HG03520 (cell line): ENCODE measurements around the gene FKBP1B.
"Not testable (repeated sequence)": the region's sequence is repeated elsewhere in the genome, so short reads cannot be mapped to it uniquely, and the experiment has no call there.

Experiments
- ATAC-seq: cut with Tn5 transposase; IDR thresholded peaks from one replicate; pipeline ENCODE4 v1.9.1; 2021; ENCODE audit warnings: mild to moderate bottlenecking, moderate library complexity; ENCODE audit not compliant: unreplicated experiment

Gene FKBP1B

DNA sequence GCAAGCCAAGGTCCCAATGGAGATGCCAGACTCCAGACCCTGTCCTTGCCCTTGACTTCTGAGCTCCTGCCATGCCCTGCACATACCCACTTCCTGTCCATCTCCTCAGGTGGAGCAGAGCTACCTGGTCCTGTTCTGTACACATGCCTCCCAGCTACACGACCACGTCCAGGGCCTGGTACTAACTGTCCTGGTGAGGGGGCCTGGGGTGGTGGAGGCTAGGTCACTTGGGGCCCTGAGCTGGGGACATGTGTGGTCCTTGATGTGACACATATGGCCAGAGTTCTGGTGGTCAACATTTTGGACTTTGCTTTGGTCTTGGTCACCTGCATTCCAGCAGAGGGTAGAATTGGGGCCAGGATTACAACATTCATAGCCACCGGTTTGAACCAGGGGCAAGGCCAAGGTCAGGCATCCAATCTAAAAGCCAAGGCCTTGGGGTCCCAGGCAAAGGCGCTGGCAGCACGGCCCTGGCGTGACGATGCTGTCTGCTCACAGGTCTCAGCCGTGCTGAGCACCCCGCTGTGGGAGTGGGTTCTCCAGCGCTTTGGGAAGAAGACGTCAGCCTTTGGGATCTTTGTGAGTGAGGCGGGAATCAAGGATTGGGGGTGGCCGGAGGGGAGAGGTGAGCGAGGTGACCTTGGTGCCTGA lies 27.1 kb upstream of the FKBP1B start:
- ATAC-seq, result no peak

DNA sequence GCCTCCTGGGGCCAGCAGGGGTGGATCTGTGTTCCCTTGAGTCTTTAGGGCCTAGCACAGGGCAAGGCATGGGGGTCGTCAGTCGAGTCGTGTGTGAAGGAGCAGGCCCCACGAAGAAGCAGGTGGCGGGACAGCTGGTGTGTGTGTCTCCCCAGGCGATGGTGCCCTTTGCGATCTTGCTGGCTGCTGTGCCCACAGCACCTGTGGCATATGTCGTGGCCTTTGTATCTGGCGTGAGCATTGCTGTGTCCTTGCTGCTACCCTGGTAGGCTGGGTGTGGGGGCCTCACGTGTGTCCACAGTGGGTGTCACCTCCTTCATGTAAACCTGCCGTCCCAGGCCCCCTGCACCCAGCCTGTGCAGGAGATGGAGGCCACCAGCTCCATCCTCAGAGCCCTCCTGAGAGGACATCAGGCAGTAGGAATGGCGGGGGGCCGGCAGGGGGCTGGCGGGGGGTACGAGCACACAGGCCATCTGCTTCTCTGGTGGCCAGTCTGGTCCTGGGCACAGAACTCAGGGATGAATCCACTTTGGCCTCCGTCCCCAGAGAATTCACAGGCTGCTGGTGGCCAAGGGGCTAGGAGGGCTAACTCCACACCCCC lies 26.5 kb upstream of the FKBP1B start:
- ATAC-seq, result no peak

DNA sequence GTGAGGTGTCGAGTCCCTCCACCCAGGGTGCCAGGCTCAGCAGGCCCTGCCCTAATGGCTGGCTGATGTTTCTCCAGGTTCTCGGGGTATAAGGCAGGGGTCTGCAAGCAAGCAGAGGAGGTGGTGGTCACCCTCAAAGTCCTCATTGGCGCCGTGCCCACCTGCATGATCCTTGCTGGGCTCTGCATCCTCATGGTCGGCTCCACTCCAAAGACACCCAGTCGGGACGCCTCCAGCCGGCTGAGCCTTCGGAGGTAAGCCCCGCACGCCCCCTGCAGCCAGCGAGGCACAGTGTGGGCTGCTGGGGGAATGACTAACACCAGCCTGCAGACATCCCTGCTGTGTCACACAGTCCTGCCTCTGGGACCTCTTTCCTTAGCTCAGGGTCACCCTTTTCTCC lies 25.5 kb upstream of the FKBP1B start:
- no peak for ATAC-seq

DNA sequence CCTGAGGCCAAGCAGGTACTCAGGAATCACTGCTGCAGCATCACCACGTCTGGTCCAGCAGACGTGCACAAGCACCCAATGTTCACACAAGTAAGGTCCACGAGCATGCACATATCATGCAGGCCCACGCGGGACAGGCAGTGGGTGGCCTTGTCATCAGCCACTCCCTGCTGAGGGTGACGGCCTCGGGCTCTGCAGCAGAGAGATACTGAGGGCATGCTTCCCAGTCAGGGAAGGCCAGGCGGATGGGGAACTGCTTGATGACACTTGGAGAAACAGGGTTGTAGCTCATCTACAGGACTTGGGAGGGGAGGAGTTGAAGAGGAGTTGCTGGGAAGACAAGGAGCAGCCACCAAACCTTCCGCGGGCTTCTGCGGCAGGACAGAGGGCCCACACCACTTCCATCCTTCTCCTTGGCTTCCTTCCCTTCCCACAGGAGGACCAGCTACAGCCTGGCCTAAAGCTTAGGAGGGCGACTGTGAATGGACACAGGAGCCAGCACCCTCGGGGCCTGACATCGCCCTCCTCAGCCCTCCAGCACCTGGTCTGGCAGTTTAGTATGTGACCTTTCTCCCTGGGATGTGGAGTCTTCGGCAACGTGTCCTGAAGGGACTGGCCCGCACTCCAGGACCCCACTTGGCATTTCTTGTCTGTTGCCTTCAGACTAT lies 24.4 kb upstream of the FKBP1B start:
- ATAC-seq, result no peak

DNA sequence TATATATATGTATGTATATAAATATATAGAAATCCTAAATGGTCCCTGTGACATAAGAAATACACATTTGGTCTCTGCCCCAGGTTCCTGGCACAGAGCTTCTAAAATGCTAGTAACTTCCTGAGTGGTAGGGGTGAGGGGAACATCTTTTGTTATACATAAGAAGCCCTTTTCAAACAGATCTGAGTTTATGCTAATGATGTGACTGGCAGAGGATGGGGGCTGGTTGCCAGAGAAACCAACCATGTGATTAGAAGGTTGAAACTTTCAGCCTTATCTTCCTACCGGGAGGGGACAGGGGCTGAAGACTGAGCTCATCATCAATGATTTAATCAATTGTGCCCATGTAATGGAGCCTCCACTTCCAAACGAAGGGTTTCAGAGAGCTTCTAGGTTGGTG lies 23.3 kb upstream of the FKBP1B start:
- ATAC-seq, result no peak

DNA sequence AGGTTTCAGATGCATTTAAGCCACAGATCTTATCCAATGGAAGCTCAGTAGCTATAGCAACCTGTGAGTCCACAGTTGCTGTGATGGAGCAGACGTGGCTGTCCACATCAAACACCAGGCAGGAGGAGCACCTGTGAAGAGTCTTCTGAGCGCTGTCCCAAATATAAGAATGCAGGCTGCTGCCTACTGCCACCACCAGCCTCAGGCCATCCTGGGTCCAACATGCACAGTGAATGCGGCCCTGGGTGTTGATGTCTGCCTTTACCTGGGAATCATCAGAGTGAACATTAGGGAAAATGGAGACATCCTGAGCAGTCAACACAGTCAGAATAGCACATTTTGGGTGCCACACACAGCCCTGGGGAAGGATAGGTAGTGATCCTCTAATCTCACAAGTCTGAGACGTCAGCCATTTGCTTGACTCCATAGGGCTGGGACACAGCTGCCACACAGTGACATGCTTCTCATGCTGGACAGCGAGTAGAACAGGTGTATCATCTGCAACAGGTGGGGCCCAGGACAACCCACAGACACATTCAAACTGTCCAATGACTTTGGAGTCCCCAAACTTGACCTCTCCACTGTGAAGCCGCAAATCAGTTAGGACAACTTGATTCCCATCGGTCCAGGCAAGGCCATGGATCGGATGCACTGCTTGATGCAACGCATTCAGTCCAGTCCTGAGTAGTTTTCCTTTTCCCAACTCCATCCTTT lies 10.6 kb upstream of the FKBP1B start:
- ATAC-seq, result no peak

DNA sequence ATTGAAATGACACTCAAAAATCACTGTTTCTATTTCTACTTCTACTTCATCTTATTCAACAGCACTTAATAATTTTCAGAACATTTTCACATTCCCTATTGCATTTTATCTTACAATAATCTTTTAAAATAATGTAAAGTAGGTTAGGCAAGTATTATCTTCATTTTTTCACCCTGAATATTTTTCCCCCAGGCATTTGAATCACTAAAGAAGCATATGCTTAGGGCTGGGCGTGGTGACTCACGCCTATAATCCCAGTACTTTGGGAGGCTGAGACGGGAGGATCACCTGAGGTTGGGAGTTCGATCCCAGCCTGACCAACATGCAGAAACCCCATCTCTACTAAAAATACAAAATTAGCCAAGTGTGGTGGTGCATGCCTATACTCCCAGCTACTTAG lies 9.0 kb upstream of the FKBP1B start:
- no peak for ATAC-seq

DNA sequence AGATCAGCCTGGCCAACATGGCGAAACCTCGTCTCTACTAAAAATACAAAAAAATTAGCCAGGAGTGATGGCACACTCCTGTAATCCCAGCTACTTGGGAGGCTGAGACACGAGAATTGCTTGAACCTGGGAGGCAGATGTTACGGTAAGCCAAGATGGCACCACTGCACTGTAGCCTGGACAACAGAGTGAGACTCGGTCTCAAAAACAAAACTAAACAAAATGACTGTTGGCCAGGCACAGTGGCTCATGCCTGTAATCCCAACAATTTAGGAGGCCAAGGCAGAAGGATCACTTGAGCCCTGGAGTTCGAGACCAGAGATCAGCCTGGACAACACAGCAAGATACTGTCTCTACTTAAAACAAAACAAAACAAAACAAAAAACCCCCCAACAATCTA lies 6.4 kb upstream of the FKBP1B start:
- ATAC-seq, result not testable (repeated sequence)

DNA sequence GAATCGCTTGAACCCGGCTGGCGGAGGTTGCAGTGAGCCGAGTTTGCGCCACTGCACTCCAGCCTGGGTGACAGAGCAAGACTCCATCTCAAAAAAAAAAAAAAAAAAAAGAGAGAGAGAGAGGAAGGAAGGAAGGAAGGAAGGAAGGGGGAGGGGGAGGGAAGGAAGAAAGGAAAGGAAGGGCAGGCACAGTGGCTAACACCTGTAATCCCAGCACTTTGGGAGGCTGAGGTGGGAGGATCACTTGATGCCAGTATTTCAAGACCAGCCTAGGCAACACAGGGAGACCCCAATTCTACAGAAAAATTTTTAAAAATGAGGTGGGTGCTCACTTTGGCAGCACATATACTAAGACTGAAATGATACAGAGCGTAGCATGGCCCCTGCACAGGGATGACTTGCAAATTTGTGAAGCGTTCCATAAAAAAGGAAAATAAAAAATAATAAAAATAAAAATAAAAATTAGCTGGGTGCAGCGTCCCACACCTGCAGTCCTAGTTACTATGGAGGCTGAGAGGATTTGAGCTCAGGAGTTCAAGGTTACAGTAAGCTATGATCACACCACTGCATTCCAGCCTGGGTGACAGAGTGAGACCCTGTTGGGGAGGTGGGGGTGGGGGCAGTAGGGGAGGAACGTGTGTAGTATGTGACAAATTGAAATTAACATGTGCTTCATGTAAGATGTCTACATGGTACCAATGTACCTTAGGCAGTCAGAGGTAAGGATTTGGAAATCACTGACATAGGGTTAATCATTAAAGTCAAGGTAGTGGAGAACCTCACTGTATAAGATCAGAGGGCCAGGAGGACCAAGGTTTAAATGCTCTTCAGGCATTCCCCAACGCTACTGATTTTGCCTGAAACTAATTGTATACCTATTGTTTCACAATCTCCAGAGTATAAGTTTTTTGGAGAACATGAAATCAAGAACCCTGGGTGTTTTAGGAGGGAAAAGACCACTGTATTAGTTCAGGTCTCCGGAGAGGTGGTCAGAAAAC lies 3.7 kb upstream of the FKBP1B start:
- no peak for ATAC-seq

DNA sequence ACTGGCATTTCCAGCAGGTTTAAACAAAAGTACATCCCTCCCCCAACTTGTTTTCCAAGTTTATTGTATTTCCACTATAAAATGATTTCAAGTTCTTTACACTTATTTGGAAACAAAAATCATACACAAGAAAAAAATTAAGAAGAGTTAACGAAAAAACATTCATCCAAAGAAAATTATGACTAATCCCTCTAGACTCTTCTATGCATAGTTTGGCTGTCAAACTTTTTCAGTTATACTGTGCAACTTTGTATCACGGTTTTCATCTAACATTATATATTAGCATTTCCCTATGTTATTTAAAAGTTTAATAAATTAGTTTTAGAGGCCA lies 3.0 kb upstream of the FKBP1B start:
- no peak for ATAC-seq

DNA sequence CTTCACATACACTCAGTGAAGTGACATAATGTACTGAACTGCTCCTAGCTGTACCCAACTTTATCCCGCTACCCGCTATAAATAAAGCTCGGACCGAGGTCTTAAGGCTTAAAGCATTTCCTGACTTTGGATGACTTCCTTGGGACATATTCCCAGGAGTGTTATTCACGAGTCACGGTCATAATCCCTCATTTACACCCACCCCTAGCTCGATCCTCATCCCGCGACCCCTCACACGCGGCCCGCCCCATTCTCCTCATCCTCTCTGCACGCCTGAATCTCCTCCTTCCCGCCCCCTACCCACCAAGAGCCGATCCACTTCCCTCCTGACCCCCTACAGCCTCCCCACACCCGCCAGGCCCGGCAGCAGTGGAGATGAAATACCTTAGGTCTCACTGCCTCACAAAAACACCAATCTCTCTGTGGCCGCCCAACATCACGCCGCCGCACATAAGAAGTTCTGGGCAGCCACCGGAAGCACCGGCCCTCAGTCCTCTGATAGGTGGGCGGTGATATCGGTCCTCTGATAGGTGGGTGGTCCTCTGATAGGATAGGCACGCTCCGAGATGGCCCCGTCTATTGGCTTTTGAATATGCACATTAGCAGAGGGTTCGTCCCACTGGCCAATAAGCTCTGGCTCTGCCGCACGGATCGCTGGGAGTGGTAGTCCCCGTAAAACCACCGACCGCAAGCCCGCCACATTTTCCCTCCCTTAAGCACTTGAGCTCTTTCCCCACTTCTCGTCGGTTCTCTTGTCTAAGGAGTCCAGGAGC lies 2.4 kb upstream of the FKBP1B start, which contains the start of gene WDCP:
TSS of gene WDCP (minus strand) at position 462 of the 773 bp plus-strand sequence. CDS start 7,897 bp downstream, outside the sequence.
- ATAC-seq, result peak; percentile 99

DNA sequence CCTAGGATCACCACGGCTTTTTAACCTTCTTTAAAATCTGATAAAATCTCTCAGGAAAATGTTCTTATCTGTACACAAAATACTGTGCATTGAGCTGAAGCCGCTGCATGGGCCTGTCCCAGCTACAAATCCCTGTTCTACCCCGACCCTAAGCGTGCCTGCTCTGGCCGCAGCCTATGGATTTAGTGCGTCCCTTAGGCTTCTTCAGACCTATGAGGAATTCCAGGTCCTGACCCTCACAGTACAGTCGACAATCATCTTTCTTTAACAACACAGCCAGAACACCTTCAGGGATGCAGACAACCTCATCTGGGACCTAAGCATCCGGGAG lies 1.9 kb upstream of the FKBP1B start:
- ATAC-seq, result no peak

DNA sequence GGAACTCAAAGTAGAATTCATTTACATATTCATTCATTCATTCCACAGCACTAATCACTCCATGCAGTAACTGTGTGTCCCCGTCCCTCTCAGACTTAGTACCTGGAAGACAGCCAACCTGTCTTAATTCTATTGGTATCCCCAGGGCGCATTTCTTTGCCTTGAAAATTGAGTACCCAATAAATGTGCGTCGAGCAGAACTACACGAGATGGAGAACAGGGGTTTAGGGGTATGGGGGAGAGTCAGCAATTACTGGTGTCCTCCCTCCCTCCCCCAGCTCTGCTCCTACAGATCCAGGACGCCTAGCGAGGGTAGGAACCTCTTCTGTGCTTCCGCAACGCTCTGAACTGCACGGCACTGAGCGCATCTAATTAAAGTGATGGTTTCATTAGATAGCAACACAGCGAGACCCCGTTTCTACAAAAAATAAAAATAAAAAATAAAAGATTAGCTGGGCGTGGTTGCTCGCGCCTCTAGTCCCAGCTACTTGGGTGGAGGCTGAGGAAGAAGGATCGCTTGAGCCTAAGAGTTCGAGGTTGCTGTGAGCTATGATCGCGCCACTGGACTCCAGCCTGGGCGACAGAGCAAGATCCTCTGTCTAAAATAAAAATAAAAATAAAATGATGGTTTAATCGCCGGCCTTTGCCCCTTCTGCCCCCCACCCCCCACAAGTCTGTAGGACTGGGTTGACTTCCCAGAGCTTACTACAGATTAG lies 614 bp upstream of the FKBP1B start:
- no peak for ATAC-seq

DNA sequence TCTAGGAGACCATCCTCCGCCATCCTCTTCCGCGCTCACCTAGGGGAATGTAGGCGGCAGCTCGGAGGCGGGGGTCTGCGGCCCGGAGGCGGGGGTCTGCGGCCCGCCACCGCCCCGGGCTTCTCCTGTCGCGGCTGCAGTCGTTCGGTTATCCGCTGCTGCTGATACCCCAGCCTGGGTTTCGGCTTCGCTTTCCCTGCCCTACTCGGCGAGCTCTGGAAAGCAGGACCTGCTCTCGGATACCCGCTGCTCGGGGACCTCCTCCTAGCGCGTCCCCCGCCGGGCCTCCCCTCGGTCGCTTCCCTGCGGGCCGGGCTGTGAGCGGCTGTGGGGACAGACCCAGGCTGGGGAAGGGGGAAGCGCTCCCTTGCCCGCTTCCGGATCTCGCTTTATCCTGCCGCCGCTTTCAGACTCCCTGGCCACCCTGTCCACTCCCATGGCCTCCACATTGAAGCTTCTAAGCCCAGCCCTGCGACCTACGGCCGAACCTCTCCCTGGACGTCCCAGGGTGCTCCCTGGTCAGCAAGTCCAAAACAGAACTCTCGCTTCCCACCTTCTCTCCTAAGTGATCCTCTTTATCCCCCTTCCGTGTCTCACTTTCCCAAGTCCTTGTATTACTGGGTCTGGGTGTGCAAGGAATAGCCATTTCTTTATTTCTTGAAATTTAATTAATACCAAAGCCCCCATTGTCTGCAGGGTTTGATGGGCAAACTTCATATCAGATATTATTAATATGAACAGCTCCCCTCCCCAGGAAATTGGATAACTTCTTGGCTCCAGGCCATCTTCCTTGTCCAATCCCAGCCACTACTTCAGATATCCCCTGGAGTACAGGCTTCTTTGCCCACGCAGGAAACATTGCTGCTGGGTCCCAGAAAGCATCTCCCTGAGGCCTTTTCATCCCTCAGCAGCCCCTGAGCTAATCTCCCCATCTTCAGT lies 769 bp downstream of the FKBP1B start:
- ATAC-seq, result no peak

DNA sequence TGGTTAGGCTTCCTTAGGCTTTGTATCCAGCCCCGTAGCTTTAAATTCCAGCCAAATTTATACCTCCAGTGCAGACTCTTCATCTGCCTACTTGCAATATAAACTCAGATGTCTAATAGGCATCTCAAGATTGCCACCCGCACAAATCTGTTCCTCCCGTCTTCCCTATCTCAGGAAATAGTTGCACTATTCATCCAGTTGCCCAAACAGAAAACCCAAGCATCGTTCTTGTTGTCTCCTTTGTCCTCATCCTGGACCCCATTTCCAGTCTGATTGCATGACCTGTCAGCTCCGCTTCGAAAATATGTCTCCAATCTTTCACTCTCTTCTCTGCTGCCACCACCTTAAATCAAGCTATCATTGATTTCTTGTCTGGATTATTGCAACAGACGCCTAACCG lies 2.3 kb downstream of the FKBP1B start:
- no peak for ATAC-seq

DNA sequence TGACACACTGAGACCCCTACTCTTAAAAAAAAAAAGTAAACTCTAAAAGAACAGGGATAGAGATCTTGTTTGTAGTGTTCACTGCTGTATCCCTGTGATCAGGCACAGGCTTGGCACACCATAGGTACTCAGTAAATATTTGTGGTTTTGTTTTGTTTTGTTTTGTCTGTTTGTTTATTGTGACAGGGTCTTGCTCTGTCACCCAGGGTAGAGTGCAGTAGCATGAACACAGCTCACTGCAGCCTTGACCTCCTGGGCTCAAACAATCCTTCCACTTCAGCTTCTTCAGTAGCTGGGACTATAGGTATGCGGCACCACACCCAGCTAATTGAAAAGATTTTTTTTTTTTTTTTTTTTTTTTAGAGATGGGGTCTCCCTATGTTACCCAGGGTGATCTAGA lies 3.4 kb downstream of the FKBP1B start:
- no peak for ATAC-seq

DNA sequence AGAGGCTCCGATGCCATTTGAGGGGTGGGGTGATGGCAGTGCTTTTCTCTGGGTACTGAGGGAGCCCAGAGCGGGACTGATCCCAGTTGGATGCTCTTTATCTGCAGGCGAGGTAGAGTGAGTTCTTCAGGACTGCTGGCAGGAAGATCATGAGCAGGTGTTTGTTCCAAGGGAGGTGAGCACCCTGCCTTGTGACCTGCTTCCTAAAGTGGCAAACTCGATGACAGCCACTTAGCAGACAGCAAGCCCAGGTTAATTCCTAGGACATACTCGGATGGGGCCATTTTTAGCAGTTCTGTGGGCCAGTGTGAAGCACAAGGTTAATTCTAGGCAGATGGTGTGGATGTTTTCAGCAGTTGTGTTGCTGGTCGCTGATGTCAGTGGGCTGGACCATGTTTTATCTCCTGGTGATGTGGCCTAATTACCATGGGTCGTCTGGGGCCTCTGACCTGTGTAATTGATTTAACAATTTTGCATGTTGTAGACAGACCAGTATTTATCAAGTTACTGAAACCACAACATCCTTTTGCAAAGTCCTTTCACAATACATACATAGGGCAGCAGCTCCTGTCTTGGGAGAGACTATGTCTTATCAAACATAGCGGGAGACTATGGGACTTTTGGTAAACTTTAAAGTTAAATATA lies 4.9 kb downstream of the FKBP1B start:
- no peak for ATAC-seq

DNA sequence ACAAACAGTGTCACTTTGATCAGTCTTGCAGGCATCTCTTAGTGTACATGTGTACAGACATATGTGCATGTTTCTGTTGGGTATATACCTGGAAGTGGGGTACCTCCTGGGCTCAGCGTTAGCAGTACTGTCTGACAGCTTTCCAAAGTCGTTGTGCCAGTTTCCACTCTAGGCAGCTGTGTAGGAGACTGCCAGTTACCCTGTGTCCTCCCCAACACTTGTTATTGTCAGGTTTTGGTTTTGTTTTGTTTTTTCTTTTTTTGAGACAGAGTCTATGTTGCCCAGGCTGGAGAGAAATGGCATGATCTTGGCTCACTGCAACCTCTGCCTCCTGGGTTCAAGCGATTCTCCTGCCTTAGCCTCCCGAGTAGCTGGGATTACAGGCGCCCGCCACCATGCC lies 6.2 kb downstream of the FKBP1B start:
- no peak for ATAC-seq
